WTC11 (cell line): ENCODE results near the gene PEX10. TPM values are rescaled to one million over a fixed set of nuclear protein-coding genes. Genes with fewer than 3 reads are reported as not detected.

Experiments
- ATAC-seq: fragments of 200-7000 bp; cut with Tn5 transposase; 2 replicates; pipeline ENCODE4 v1.10.0; 2021; ENCODE audit warnings: mild to moderate bottlenecking, moderate library complexity
- Bru-seq: library from RNA; stranded (reverse); fragments of 400-500 nt; gene quantifications from one replicate; lab custom pipeline; 2021; lab: Mats Ljungman, UMichigan
- CTCF ChIA-PET: fragments of 300-600 bp; sonication (Branson Sonifier 250); formaldehyde crosslinking; loops from one replicate; lab custom pipeline; 2021; ENCODE audit warnings: antibody characterized with exemption; lab: Charles Lee
- POLR2A ChIA-PET: fragments of 350-600 bp; sonication (Branson Sonifier 250); formaldehyde crosslinking; loops from one replicate; lab custom pipeline; 2021; ENCODE audit warnings: antibody characterized with exemption; lab: Charles Lee
- DNase-seq: peaks from one replicate; pipeline ENCODE4 v3.0.0; 2021; ENCODE audit warnings: low spot score
- H3K27ac Mint-ChIP-seq: 2 replicates; pipeline ENCODE4 v1.8.0; 2021; ENCODE audit warnings: mixed read lengths
- H3K27me3 Mint-ChIP-seq: 2 replicates; pipeline ENCODE4 v1.8.0; 2021; ENCODE audit warnings: low read depth, mild to moderate bottlenecking, moderate library complexity, mixed read lengths
- H3K36me3 Mint-ChIP-seq: 2 replicates; pipeline ENCODE4 v1.8.0; 2021; ENCODE audit warnings: mixed read lengths
- H3K4me1 Mint-ChIP-seq: 2 replicates; pipeline ENCODE4 v1.8.0; 2022; ENCODE audit warnings: mixed read lengths
- H3K4me3 Mint-ChIP-seq: 2 replicates; pipeline ENCODE4 v1.8.0; 2021; ENCODE audit warnings: mild to moderate bottlenecking, moderate library complexity, mixed read lengths
- H3K9me3 Mint-ChIP-seq: 2 replicates; pipeline ENCODE4 v1.8.0; 2021; ENCODE audit warnings: mixed read lengths
- ARID4B ChIP-seq: sonication (generic); formaldehyde crosslinking; IDR thresholded peaks from 2 replicates; pipeline ENCODE4 v1.8.0; 2023; ENCODE audit warnings: missing genetic modification reagents, mild to moderate bottlenecking, borderline replicate concordance
- ATF1 ChIP-seq: sonication (generic); formaldehyde crosslinking; IDR thresholded peaks from 2 replicates; pipeline ENCODE4 v1.8.1; 2023; ENCODE audit warnings: mild to moderate bottlenecking, moderate library complexity, missing genetic modification reagents
- CBFB ChIP-seq: sonication (generic); formaldehyde crosslinking; IDR thresholded peaks from 2 replicates; pipeline ENCODE4 v1.8.1; 2022; ENCODE audit warnings: mild to moderate bottlenecking, low read depth, missing genetic modification reagents
- CREB1 ChIP-seq: sonication (generic); formaldehyde crosslinking; IDR thresholded peaks from 2 replicates; pipeline ENCODE4 v1.8.0; 2023; ENCODE audit warnings: mild to moderate bottlenecking, missing genetic modification reagents
- CREM ChIP-seq: sonication (generic); formaldehyde crosslinking; IDR thresholded peaks from 2 replicates; pipeline ENCODE4 v1.8.1; 2022; ENCODE audit warnings: mild to moderate bottlenecking, missing genetic modification reagents, moderate library complexity
- ESRRA ChIP-seq: sonication (generic); formaldehyde crosslinking; IDR thresholded peaks from 2 replicates; pipeline ENCODE4 v1.8.1; 2022; ENCODE audit warnings: mild to moderate bottlenecking, missing genetic modification reagents, borderline replicate concordance
- FOXK1 ChIP-seq: sonication (generic); formaldehyde crosslinking; IDR thresholded peaks from 2 replicates; pipeline ENCODE4 v1.8.0; 2022; ENCODE audit warnings: mild to moderate bottlenecking, moderate library complexity, missing genetic modification reagents
- FOXP4 ChIP-seq: sonication (generic); formaldehyde crosslinking; IDR thresholded peaks from 2 replicates; pipeline ENCODE4 v1.8.0; 2022; ENCODE audit warnings: mild to moderate bottlenecking, missing genetic modification reagents
- GTF2I ChIP-seq: fragments of 250-450 bp; sonication (Bioruptor Pico); conservative IDR thresholded peaks from 2 replicates; pipeline ENCODE4 v1.4.0; 2021; ENCODE audit warnings: mild to moderate bottlenecking
- JAZF1 ChIP-seq: fragments of 250-450 bp; sonication (Bioruptor Pico); IDR thresholded peaks from 2 replicates; pipeline ENCODE4 v1.9.0; 2021; ENCODE audit warnings: moderate library complexity, mild to moderate bottlenecking, inconsistent platforms
- JUN ChIP-seq: sonication (generic); formaldehyde crosslinking; IDR thresholded peaks from 2 replicates; pipeline ENCODE4 v1.8.0; 2023; ENCODE audit warnings: mild to moderate bottlenecking, missing genetic modification reagents
- MYBL2 ChIP-seq: sonication (generic); formaldehyde crosslinking; IDR thresholded peaks from 2 replicates; pipeline ENCODE4 v1.8.1; 2023; ENCODE audit warnings: mild to moderate bottlenecking, moderate library complexity, missing genetic modification reagents
- NFATC4 ChIP-seq: fragments of 250-450 bp; sonication (Bioruptor Pico); IDR thresholded peaks from 2 replicates; pipeline ENCODE4 v1.9.0; 2021; ENCODE audit warnings: mild to moderate bottlenecking
- NR3C1 ChIP-seq: sonication (generic); formaldehyde crosslinking; conservative IDR thresholded peaks from 2 replicates; pipeline ENCODE4 v1.8.1; 2023; ENCODE audit warnings: low read depth, mild to moderate bottlenecking, missing genetic modification reagents
- SP1 ChIP-seq: sonication (generic); formaldehyde crosslinking; conservative IDR thresholded peaks from 2 replicates; pipeline ENCODE4 v1.8.1; 2022; ENCODE audit warnings: missing genetic modification reagents
- STAT6 ChIP-seq: sonication (generic); formaldehyde crosslinking; conservative IDR thresholded peaks from 2 replicates; pipeline ENCODE4 v1.8.1; 2023; ENCODE audit warnings: mild to moderate bottlenecking, low read depth, missing genetic modification reagents, moderate library complexity
- TCF7 ChIP-seq: sonication (generic); formaldehyde crosslinking; IDR thresholded peaks from 2 replicates; pipeline ENCODE4 v1.8.0; 2022; ENCODE audit warnings: mild to moderate bottlenecking, low read depth, missing genetic modification reagents, moderate library complexity
- TEAD4 ChIP-seq: sonication (generic); formaldehyde crosslinking; IDR thresholded peaks from 2 replicates; pipeline ENCODE4 v1.8.0; 2022; ENCODE audit warnings: mild to moderate bottlenecking, missing genetic modification reagents
- USF2 ChIP-seq: sonication (generic); formaldehyde crosslinking; IDR thresholded peaks from 2 replicates; pipeline ENCODE4 v1.8.1; 2023; ENCODE audit warnings: mild to moderate bottlenecking, missing genetic modification reagents, moderate library complexity
- ZBTB21 ChIP-seq: sonication (generic); formaldehyde crosslinking; IDR thresholded peaks from 2 replicates; pipeline ENCODE4 v1.8.1; 2023; ENCODE audit warnings: mild to moderate bottlenecking, missing genetic modification reagents, borderline replicate concordance
- long read RNA-seq, 3 experiments: library from RNA in 1 of 3; library from capped mRNA in 1 of 3; library from polyadenylated mRNA in 1 of 3; unstranded in 2 of 3; stranded (forward) in 1 of 3; transcript quantifications; one replicate each; pipeline ENCODE4 v2.0.0, GENCODE V29; 2021
- total RNA-seq: library from RNA; stranded (reverse); gene quantifications from 3 replicates; pipeline ENCODE4 v1.2.3, GENCODE V29; 2021
- TF ChIP-seq, protein P1 (sequence below): sonication (generic); formaldehyde crosslinking; IDR thresholded peaks from 2 replicates; pipeline ENCODE4 v1.8.1; 2023; ENCODE audit warnings: mild to moderate bottlenecking, moderate library complexity, missing genetic modification reagents
- TF ChIP-seq, protein P2 (sequence below): sonication (generic); formaldehyde crosslinking; IDR thresholded peaks from 2 replicates; pipeline ENCODE4 v1.8.1; 2022; ENCODE audit warnings: mild to moderate bottlenecking, moderate library complexity, missing genetic modification reagents

The PEX10 gene
- total RNA-seq (28.6 to 31.7 TPM (median 29.3 TPM) in 3 replicates), Bru-seq, nascent RNA (percentile 63 among the genes with signal in this experiment)
- long read RNA-seq, experiment 1, transcript PEX10-202 (6 exons, 1,997 nt), result major isoform, 89 of 148 reads
- long read RNA-seq, experiment 1, partial matches to known transcripts, result 22 of 148 reads
- long read RNA-seq, experiment 1, other reads (novel, unspliced or antisense), result 37 of 148 reads
- long read RNA-seq, experiment 2, transcript PEX10-202 (6 exons, 1,997 nt), result major isoform, 23 of 42 reads
- long read RNA-seq, experiment 2, partial matches to known transcripts, result 5 of 42 reads
- long read RNA-seq, experiment 2, other reads (novel, unspliced or antisense), result 14 of 42 reads
- long read RNA-seq, experiment 3, partial matches to known transcripts, result 1 of 16 reads
- long read RNA-seq, experiment 3, other reads (novel, unspliced or antisense), result 15 of 16 reads

DNA sequence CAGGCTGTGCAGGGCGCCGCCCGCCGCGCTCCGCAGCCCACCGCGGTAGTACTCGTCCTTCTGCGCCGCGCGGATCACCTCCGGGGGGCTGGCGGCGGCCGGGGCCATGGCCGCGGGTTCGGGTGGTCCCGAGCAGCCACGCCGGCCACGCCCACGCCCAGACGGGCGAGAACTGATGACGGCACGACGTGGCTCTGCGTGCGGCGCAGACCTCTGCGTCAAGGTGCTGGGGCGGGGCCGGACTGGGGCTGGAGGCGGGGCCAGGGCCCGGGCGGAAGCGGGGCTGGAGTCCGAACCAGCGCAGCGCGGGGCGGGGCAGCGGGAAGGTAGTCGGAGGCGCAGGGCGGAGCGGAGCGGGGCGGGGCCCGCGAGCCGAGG is at the start of gene PEX10:
Gene PEX10, minus strand, starts transcription at position 170 of the 378 bp plus-strand sequence. Its CDS starts 62 bp downstream, at position 108.
- ATAC-seq, result peak; percentile 86
- CTCF ChIA-PET, result interaction anchor here (1.0 to 1.8 kb wide), 6 partner anchors 31 to 218 kb away, joined by 4 to 9 read pairs (median 6); partner anchors contain the start of genes FAAP20 and PANK4
- H3K36me3 Mint-ChIP-seq, result peaks cover 8% of the 10 kb centered on the region; the same call in 1 of the 2 replicates
- peaks cover 16% of the 10 kb centered on the region for H3K4me1 Mint-ChIP-seq
- POLR2A ChIA-PET, result no interaction called here
- peak within 1 kb of the TSS; percentile 83 for H3K4me3 Mint-ChIP-seq
- H3K27ac Mint-ChIP-seq, result peak within 1 kb of the TSS; percentile 63; the same call in 1 of the 2 replicates
- H3K9me3 Mint-ChIP-seq, result no peaks in the 10 kb centered on the region
- peak; percentile 99 for DNase-seq
- H3K27me3 Mint-ChIP-seq, result no peaks in the 10 kb centered on the region; the same call in 1 of the 2 replicates
- TF ChIP-seq GTF2I (CRISPR knock-in tag) (no peak), NFATC4 (no peak), STAT6 (CRISPR knock-in tag) (no peak), MYBL2 (CRISPR knock-in tag) (no peak), TEAD4 (CRISPR knock-in tag) (no peak), CREB1 (CRISPR knock-in tag) (peak; percentile 86), FOXP4 (CRISPR knock-in tag) (peak; percentile 11; the same call in 1 of the 2 replicates), ZBTB21 (CRISPR knock-in tag) (0 out of 2 replicates have a peak, but pooled peaks have one; percentile 5), JAZF1 (CRISPR knock-in tag) (no peak), ATF1 (CRISPR knock-in tag) (peak; percentile 65; the same call in 1 of the 2 replicates), USF2 (CRISPR knock-in tag) (peak; percentile 34; the same call in 1 of the 2 replicates), ARID4B (CRISPR knock-in tag) (peak; percentile 25; the same call in 1 of the 2 replicates), TCF7 (no peak), JUN (CRISPR knock-in tag) (no peak; the same call in 1 of the 2 replicates), CBFB (0 out of 2 replicates have a peak, but pooled peaks have one; percentile 73), NR3C1 (CRISPR knock-in tag) (0 out of 2 replicates have a peak, but pooled peaks have one; percentile 79), CREM (peak; percentile 99), SP1 (CRISPR knock-in tag) (peak; percentile 100), FOXK1 (CRISPR knock-in tag) (peak; percentile 65), ESRRA (CRISPR knock-in tag) (0 out of 2 replicates have a peak, but pooled peaks have one; percentile 77)
- TF ChIP-seq, protein P1, sequence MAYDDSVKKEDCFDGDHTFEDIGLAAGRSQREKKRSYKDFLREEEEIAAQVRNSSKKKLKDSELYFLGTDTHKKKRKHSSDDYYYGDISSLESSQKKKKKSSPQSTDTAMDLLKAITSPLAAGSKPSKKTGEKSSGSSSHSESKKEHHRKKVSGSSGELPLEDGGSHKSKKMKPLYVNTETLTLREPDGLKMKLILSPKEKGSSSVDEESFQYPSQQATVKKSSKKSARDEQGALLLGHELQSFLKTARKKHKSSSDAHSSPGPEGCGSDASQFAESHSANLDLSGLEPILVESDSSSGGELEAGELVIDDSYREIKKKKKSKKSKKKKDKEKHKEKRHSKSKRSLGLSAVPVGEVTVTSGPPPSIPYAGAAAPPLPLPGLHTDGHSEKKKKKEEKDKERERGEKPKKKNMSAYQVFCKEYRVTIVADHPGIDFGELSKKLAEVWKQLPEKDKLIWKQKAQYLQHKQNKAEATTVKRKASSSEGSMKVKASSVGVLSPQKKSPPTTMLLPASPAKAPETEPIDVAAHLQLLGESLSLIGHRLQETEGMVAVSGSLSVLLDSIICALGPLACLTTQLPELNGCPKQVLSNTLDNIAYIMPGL, result peak; percentile 44; the same call in 1 of the 2 replicates
- TF ChIP-seq, protein P2, sequence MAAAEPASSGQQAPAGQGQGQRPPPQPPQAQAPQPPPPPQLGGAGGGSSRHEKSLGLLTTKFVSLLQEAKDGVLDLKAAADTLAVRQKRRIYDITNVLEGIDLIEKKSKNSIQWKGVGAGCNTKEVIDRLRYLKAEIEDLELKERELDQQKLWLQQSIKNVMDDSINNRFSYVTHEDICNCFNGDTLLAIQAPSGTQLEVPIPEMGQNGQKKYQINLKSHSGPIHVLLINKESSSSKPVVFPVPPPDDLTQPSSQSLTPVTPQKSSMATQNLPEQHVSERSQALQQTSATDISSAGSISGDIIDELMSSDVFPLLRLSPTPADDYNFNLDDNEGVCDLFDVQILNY (CRISPR knock-in tag), result peak; percentile 79; the same call in 1 of the 2 replicates
